GM18951 (cell line): Measurements from ENCODE around the gene FAXC.
"Not testable (repeated sequence)": the region's sequence is repeated elsewhere in the genome, so short reads cannot be mapped to it uniquely, and the experiment has no call there.

ENCODE experiments used
- POLR2A ChIP-seq: IDR thresholded peaks from 4 replicates; pipeline ENCODE4 v1.6.1; 2011; ENCODE audit warnings: mild to moderate bottlenecking; ENCODE audit not compliant: insufficient read length, insufficient read depth; ENCODE audit errors: extremely low read depth
- in situ Hi-C: fragments of 300-500 bp; cut with MboI; formaldehyde crosslinking; loops from one replicate; pipeline ENCODE4 v1.12.0; 2022; ENCODE audit warnings: low sequenced_read_pairs, mixed read lengths, inconsistent platforms; ENCODE audit not compliant: unreplicated experiment

Gene FAXC

GRCh38 chr6:99294786-99295185, 54.7 kb downstream of the FAXC start:
- in situ Hi-C loops = no loop called here

DNA sequence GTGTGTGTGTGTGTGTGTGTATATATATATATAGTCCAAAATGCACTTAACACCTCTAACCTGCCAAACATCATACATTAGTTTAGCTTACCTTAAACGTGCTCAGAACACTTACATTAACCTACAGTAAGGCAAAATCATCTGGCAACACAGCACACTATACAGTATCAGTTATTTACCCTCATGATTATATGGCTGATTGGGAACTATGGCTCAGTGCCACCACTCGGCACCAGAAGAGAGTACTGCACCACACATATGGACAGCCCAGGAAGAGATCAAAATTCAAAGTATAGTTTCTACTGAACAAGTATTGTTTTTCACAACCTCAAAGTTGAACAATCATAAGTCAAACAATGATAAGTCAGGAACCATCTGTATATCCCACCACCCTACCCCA, 59.8 kb downstream of the FAXC start:
- in situ Hi-C loops = no loop called here
- TF ChIP-seq POLR2A = no peak

More at GRCh38 chr6:99294786-99295185, 54.7 kb downstream of the FAXC start:
- no peak for TF ChIP-seq POLR2A

GRCh38 chr6:99288668-99289067, 60.8 kb downstream of the FAXC start:
- no peak for TF ChIP-seq POLR2A
- in situ Hi-C loops = no loop called here

DNA sequence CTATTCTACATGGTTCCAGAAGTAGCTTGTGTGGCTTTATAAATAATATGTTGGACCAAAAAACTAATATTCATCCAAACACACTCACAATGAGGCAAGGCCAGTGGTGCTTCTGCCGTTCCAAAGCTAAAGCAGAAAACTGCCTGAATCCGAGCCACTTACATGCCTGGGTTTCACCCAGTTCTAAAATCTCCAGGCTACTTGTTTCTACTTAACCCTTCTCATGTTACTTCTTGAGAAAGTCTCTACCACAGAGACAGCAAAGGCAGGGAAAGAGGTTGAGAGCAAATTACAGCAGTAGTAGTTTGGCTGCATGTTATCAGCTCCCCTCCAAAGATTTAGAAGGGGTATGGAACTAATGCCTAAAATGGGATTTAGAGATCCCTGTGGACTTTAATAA, 62.0 kb downstream of the FAXC start:
- in situ Hi-C loops = no loop called here

DNA sequence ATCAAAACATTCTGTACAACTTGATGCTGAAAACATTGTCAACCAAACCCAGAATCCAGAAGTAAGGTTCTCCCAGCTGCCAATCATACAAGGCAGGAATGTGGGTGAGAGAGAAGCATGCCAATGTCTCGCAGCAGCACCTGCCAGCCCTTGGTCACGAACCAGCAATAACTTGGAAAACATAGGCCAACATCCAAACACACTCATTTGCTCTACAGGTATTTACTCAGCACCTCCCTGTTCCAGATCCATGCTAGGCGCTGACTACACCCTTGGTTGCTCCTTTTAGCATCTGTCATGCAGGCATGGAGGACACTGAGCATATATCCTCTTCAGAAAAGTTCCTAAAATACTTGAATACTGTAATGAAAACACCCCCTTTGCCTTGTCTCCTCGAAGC, 63.6 kb downstream of the FAXC start:
- TF ChIP-seq POLR2A = no peak
- in situ Hi-C loops = no loop called here

More for the DNA sequence above, 62.0 kb downstream of the FAXC start:
- TF ChIP-seq POLR2A = no peak

DNA sequence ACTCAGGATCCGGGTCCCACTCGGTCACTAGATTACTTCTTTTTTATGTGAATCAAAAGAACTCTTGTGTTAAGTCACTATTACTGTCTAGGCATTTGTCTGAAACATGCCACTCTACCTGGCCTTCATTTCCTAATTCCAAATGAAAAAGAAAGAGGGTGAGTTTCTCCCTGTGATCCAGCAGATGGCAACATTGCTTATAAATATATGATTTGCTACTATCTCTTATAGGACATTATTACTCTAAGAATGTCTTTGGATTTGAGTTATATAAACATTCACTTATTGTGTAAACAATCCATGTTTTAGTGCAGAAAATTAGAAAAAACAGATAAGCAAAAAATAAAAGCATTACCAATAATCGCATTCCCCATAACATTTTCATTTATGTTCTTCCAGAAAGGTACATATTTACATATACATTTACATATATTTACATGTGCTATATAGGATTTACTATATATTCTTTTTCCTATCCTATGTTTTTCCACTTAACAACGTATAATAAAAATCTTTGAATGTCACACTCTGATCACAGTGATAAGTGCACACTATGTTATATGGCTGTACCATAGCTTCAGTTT, 66.9 kb downstream of the FAXC start:
- in situ Hi-C loops = no loop called here
- no peak for TF ChIP-seq POLR2A

DNA sequence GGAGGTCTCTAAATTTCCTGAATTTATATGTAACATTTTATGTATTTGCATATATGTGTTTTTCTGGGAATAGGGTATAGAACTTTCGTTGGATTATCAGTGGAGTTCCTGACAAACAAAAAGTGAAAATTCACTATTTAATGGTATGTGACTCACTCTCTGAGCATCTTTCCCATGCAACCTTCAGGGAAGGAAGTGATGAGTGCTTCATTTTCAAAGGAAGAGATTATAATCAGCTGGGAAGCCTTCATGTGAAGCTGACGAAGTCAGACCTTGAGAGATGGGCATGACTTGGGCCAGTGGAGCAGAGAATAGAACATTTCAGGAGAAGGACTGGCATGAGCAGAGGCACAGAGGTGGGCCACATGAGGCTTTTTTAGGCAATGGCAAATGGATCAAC, 72.7 kb downstream of the FAXC start:
- in situ Hi-C loops = no loop called here
- TF ChIP-seq POLR2A = no peak

GRCh38 chr6:99270826-99271225, 78.6 kb downstream of the FAXC start:
- in situ Hi-C loops = no loop called here
- TF ChIP-seq POLR2A = no peak

DNA sequence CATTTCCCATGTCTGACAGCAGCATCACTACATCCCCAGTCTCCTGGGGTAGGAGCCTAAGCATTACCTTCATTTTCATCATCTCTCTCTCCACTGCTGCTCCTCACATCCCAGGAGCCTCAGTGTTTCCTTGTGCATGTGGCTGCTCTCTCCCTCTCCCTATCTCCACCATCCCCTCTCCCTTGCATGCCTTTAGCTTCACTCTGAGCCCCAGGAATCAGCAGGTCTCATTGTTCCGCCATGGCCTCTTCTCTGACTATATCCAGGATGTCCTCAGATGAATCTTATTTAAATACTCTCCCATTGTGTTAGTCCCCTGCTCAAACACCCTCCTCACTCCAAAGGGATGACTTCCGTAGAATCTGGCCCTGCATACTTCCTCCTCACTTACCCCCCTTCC, 79.4 kb downstream of the FAXC start:
- TF ChIP-seq POLR2A = no peak
- in situ Hi-C loops = no loop called here

DNA sequence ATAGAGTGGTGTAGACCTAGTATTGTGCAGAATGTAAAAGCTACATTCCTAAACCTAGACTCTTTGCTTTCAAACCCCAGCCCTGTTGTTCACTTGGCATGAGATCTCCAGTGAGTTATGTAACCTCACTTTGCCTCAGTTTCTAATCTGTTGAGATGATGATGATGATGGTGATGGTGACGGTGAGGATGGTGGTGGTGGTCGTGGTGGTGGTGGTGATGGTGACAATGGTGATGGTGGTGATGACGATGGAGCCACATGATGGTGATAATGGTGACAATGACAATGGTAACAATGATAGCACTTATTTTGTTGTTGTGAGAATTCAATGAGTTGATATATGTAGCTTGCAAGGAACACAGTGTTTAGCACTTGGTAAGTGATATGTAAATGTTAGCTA, 80.3 kb downstream of the FAXC start:
- no peak for TF ChIP-seq POLR2A
- in situ Hi-C loops = no loop called here

DNA sequence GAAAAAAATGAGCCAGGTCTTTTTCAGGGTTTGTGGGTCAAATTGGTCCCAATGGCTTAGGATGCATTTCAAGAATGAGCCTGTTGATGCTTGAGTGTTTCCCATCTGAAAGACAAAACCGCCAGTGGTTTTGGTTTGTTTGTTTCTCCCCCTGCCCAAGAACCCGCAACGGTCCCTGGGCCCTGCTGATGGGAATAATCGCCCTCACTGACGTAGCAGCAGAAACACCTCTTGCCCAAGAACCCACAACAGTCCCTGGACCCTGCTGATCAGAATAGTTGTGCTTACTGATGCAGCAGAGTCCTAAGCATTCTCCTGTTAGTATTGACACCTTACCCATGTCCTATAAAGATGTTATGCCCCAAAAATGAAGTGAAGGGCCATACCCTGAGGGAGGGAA, 82.5 kb downstream of the FAXC start:
- in situ Hi-C loops = not testable (repeated sequence)

DNA sequence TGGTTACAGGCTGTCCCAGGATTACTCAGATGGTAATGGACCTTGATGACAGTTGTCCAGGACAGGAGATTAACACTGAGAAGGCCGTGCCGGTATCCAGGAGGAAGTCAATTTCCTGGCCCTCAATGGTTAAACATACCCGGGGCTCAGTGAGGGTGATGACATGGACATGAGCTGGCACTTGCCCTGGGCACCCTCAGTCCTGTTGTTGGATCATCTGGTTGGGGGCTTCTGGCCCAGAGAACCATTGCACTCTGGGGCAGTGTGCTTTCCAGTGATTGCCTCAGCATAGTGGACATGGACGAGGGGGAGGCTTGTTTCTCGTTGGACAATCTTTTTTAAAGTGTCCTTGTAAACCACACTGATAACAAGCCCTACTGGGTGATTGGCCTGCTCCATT, 84.0 kb downstream of the FAXC start:
- in situ Hi-C loops = not testable (repeated sequence)

DNA sequence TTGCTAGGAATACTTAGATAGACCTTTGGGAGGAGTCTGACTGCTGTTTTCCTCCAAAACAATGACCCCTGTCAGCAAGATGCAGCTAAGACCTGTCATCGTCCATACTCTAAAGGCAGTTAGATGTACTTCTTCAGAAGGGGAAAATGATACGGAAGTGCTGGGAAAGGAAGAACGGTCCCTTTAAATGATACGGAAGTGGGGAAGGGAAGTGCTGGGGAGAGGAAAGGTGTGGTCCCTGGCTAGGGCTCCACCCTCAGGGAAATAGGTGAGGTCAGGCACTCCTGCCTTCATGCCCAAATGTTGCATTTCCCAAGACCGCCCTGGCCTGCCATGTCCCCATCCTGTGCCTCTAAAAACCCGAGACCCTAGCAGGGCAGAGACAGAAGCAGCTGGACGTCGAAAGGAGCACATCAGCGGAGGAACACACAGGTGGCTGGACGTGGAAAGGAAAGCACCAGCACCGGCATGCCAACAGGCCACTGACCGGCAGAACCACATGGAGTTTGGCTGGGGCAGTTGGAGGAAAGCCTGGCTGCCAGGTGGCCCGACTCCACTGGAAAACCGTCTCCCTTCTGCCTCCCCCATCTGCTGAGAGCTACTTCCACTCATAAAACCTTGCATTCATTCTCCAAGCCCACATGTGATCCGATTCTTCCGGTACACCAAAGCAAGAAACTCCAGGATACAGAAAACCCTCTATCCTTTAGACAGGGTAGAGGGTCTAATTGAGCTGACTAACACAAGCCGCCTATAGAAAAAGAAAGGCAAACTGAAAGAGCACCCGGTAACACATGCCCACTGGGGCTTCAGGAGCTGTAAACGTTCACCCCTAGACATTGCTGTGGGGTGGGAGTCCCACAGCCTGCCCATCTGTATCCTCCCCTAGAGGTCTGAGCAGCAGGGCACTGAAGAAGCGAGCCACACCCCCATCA, 94.6 kb downstream of the FAXC start:
- no peak for TF ChIP-seq POLR2A
- in situ Hi-C loops = no loop called here

DNA sequence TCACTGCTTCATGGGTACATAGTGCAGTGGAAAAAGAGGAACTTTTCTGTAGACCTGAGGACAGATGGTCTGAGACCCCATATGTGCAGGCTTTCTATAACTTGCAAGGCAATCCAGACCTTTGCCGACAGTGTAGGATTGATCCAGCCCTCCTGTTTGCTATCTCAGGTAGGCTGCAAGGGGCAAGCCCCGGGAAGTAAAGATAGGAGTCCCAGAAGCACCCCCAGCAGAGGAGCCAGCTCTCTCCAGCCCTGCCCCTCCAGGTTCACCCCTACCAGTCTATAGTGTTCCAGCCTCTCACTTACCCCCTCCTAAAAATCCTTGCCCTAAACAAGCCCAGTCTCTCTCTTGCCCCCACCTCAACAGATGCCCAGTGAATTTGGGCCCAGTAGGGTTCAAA, 96.2 kb downstream of the FAXC start:
- no peak for TF ChIP-seq POLR2A
- in situ Hi-C loops = no loop called here
